Activated T-helper 2 cell treated with anti-CD3 and anti-CD28 coated beads, Interferon-gamma antibody, Interleukin-2, Interleukin-4, amounts not matched to agents 10 μg/mL and 5 μg/mL and 100 μg/mL, durations not matched to agents 14 hours and 24 hours and 36 hours (primary cell): ENCODE measurements around the gene BANF2. TPM values are rescaled to one million over a fixed set of nuclear protein-coding genes. Genes with fewer than 3 reads are reported as not detected.

Experiments
- DNase-seq: peaks from one replicate; pipeline ENCODE4 v3.0.0; 2021; ENCODE audit warnings: low spot score
- H3K27ac Mint-ChIP-seq: one replicate; pipeline ENCODE4 v1.8.0; 2021; ENCODE audit warnings: mixed read lengths
- H3K27me3 Mint-ChIP-seq: one replicate; pipeline ENCODE4 v1.8.0; 2021; ENCODE audit warnings: low read depth, mixed read lengths
- H3K36me3 Mint-ChIP-seq: one replicate; pipeline ENCODE4 v1.8.0; 2021; ENCODE audit warnings: low read depth, mixed read lengths
- H3K4me1 Mint-ChIP-seq: one replicate; pipeline ENCODE4 v1.8.0; 2021; ENCODE audit warnings: low read depth, mixed read lengths
- H3K4me3 Mint-ChIP-seq: one replicate; pipeline ENCODE4 v1.8.0; 2021; ENCODE audit warnings: low read depth, mild to moderate bottlenecking, moderate library complexity, mixed read lengths
- H3K9me3 Mint-ChIP-seq: one replicate; pipeline ENCODE4 v1.8.0; 2021; ENCODE audit warnings: mixed read lengths
- intact Hi-C: fragments of 100-400 bp; cut with micrococcal nuclease; formaldehyde crosslinking; loops from one replicate; pipeline ENCODE4 v1.15.1; 2023
- total RNA-seq: library from RNA; stranded (reverse); gene quantifications from 2 replicates; pipeline ENCODE4 v1.2.3, GENCODE V29; 2022

BANF2 gene
- total RNA-seq, 1 donor from 2014 or later, result not detected

DNA sequence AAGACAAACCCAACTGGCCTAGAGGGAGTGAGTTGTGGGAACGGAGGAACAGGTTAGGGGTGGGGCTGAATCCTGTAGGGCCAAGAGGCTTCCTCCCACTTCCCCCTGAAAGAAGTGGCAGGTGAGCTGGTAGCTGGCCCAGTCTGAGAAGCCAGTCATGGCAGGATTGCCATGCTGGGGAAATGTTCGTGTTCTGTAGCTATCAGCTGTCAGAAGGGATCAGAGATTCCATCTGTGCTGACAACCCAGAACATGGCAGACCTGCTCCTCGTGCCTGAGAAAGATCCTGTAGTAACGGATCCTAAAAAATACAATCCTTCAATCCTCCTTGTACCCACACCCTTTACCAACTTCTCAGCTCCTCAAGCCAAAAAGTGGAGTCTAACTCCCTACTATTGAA, 43.0 kb downstream of the BANF2 start:
- Mint-ChIP-seq H3K4me3 (no peak overlapping the region), H3K4me1 (peaks cover 4% of the 10 kb centered on the region), H3K27ac (no peak overlapping the region), H3K36me3 (no peaks in the 10 kb centered on the region), H3K9me3 (peaks cover 5% of the 10 kb centered on the region), H3K27me3 (peaks cover 4% of the 10 kb centered on the region)
- no peak for DNase-seq
- intact Hi-C loops, result no loop called here

DNA sequence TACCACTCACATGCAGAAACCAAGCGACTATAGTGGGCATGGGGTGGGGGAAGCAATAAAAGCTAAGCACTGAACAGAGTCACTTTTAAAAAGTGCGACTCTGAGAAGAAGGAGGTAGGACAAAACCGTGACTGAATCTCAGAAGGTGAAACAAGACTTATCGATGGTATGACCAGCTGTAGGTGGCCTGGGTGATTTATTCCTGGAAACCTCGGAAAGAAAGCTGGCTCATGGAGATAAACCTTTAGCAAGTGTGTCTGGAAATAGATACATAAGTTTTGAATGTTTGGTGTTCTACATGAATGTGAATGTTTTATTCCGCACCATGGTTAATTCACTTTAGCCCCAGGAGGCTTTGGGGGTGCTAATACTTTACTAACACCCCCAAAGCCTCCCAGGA, 43.9 kb downstream of the BANF2 start:
- no peak overlapping the region for H3K27ac Mint-ChIP-seq
- H3K36me3 Mint-ChIP-seq, result no peaks in the 10 kb centered on the region
- peaks cover 4% of the 10 kb centered on the region for H3K27me3 Mint-ChIP-seq
- no peak overlapping the region for H3K4me3 Mint-ChIP-seq
- no peaks in the 10 kb centered on the region for H3K9me3 Mint-ChIP-seq
- intact Hi-C loops, result no loop called here
- H3K4me1 Mint-ChIP-seq, result peaks cover 4% of the 10 kb centered on the region
- no peak for DNase-seq

DNA sequence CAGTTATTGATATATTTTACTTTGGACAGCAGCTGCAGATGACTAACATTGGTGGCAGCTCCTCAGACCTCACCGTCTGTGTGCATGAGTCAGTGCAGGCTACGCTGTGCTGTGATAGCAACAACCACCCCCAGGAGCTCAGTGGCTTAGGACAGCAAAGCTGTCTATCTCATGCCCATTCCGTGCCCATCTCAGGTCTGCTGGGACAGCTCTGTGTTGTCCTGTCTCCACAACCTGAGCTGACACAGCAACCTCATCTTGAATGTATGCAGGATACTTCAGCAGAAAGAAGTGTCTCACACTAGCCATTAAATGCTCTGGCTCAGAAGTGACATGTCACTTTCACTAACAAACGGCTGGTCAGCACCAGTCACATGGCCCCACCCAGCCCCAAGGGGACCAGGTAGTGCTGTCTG, 47.7 kb downstream of the BANF2 start:
- Mint-ChIP-seq H3K9me3 (no peaks in the 10 kb centered on the region), H3K4me3 (no peak overlapping the region), H3K36me3 (no peaks in the 10 kb centered on the region), H3K27ac (no peak overlapping the region), H3K27me3 (peaks cover 7% of the 10 kb centered on the region), H3K4me1 (peaks cover 4% of the 10 kb centered on the region)
- DNase-seq, result no peak
- intact Hi-C loops, result no loop called here

DNA sequence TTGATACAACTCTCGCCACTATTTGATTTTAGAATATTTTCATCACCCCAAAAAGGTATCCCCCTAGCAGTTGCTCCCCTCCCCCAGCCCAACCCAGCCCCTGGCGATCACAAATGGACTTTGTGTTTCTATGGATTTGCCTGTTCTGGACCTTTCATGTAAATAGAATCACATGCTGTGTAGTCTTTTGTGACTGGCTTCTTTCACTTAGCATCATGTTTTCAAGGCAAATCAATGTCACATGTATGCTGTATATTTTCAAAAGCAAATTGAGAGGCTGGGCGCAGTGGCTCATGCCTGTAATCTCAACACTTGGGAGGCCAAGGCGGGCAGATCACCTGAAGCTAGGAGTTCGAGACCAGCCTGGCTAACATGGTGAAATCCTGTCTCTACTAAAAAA, 48.5 kb downstream of the BANF2 start:
- no peaks in the 10 kb centered on the region for H3K36me3 Mint-ChIP-seq
- H3K4me1 Mint-ChIP-seq, result peaks cover 4% of the 10 kb centered on the region
- H3K9me3 Mint-ChIP-seq, result no peaks in the 10 kb centered on the region
- no peak overlapping the region for H3K27ac Mint-ChIP-seq
- intact Hi-C loops, result no loop called here
- H3K27me3 Mint-ChIP-seq, result peaks cover 7% of the 10 kb centered on the region
- no peak overlapping the region for H3K4me3 Mint-ChIP-seq
- DNase-seq, result no peak

DNA sequence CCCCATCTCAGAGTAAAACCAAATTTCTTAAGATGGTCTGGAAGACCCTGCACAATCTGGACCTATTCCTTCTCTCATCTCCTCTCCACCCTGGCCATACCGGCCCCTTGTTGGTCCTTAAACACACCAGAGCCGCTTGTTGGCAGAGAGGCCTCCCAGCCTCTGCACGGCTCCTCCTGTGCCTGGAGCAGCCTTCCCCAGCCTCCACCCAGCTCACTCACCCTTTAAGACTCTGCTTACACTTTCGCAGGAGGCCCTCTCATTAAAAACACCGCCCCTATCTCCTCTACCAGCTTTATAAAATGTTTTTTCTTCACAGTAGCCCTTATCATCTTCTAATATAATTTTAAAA, 49.8 kb downstream of the BANF2 start:
- intact Hi-C loops, result no loop called here
- Mint-ChIP-seq H3K27ac (no peak overlapping the region), H3K4me1 (peaks cover 4% of the 10 kb centered on the region), H3K27me3 (peaks cover 7% of the 10 kb centered on the region), H3K36me3 (no peaks in the 10 kb centered on the region), H3K9me3 (no peaks in the 10 kb centered on the region), H3K4me3 (no peak overlapping the region)
- DNase-seq, result no peak

DNA sequence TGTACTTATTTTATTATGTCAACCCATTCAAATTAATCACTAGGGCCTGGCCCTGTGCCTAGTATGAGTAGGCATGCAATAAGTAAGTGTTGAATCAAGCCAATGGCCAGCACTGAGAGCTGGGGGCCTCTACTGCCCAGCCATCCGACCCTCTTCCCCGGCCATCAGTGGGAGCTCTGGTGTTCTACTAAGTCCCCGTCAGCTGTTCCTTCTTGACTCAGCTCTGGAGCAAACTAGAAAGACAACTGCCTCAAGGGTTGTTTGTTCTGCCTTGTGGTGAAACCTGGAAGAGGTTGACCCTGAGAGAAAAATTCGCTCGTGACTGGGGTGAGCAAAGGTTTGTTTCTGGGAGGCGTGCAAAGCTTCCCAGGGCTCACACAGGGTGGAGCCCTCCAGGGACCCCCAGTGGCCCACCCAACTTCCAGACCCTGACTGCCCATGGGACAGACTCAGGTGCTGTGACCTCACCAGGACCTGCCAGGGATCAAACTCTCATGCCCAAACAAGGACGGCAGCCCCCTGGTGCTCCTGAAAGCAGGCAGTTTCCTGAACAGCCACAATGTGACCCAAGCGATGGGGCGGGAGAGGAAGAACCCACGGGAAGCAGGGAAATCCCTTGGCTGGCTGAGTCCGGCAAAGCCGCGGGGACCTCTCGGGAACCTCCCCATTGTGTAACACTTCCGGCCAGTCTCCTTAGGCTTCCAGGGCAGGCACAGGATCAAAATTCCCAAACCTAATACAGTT, 50.4 kb downstream of the BANF2 start:
- H3K36me3 Mint-ChIP-seq, result no peaks in the 10 kb centered on the region
- H3K27me3 Mint-ChIP-seq, result peaks cover 7% of the 10 kb centered on the region
- intact Hi-C loops, result no loop called here
- H3K4me1 Mint-ChIP-seq, result peaks cover 4% of the 10 kb centered on the region
- no peak for DNase-seq
- no peaks in the 10 kb centered on the region for H3K9me3 Mint-ChIP-seq
- no peak overlapping the region for H3K4me3 Mint-ChIP-seq
- no peak overlapping the region for H3K27ac Mint-ChIP-seq

DNA sequence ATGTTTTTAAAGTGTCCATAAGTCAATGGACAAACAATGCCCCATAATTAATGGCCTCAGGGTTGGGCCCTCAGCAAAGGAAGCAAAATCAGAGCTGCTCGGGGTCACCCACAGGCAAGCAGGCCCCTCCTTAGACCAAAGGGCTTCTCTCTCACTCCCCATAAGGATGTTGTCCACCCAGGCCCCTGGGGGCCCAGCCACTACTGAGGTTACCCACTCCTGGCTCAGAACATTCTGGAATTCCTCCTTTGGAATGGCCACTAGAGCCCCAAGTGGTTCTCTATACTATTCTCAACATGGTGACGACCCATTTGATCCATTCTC, 50.9 kb downstream of the BANF2 start:
- no peak overlapping the region for H3K4me3 Mint-ChIP-seq
- intact Hi-C loops, result no loop called here

DNA sequence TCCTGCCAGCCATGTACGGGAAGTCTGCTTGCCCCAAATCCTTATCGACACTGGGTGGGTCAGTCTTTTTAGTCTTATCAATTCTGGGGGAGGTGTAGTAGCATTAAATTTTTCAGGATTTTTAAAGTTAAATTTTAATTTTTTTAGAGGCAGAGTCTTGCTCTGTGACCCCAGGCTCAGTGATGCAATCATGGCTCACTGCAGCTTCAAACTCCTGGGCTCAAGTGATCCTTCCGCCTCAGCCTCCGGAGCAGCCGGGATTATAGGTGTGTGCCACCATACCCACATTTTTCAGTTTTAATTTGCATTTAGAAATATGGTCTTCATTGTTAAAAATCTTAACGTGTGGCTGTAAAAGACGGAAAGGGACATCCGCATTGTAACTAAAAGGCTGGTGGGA, 51.9 kb downstream of the BANF2 start:
- Mint-ChIP-seq H3K27me3 (peaks cover 7% of the 10 kb centered on the region), H3K4me1 (peaks cover 4% of the 10 kb centered on the region), H3K9me3 (no peaks in the 10 kb centered on the region), H3K27ac (no peak overlapping the region), H3K36me3 (no peaks in the 10 kb centered on the region), H3K4me3 (no peak overlapping the region)
- DNase-seq, result no peak
- intact Hi-C loops, result no loop called here

More for the DNA sequence above, 50.9 kb downstream of the BANF2 start:
- H3K36me3 Mint-ChIP-seq, result no peaks in the 10 kb centered on the region
- H3K4me1 Mint-ChIP-seq, result peaks cover 4% of the 10 kb centered on the region
- peaks cover 7% of the 10 kb centered on the region for H3K27me3 Mint-ChIP-seq
- no peak overlapping the region for H3K27ac Mint-ChIP-seq
- no peaks in the 10 kb centered on the region for H3K9me3 Mint-ChIP-seq
- DNase-seq, result no peak

DNA sequence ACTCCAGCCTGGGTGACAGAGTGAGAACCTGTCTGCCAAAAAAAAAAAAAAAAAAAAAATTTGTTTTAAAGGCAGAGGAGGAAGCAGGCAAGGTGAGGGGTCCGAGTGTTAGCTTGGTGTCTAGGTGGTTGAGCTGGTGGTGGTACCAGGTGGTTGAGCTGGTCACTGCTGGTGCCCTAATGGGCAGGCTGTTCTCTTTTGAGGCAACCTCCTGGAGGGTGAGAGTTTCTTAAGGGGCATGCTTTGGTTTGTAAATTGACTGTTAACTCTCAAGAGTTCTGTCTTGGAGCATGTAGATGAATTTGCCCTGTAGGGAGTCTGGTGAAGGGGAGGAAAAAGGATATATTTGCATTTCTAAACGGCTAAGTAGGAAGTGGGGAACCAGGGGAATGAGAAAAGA, 52.7 kb downstream of the BANF2 start:
- Mint-ChIP-seq H3K36me3 (no peaks in the 10 kb centered on the region), H3K4me3 (no peak overlapping the region), H3K27me3 (peaks cover 6% of the 10 kb centered on the region), H3K27ac (no peak overlapping the region), H3K9me3 (no peaks in the 10 kb centered on the region), H3K4me1 (peaks cover 2% of the 10 kb centered on the region)
- intact Hi-C loops, result no loop called here
- DNase-seq, result no peak

DNA sequence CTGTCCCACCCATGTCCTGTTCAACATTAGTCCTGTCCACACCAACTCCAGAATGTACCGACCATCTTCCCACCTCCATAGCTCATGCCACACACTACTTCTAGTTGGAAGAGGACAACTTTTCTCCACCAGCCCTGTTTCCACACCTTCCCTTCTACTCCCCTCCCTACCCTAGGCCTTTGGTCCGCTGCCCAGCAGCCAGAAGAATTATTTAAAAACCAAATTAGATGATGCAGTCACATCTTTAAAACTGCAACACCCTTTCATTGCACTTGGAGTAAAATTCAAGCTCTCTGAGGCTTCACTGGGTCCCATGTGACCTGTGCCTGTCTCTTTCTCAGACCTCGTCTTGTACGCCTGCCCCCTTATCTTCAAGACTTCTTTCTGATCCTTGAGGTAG, 53.8 kb downstream of the BANF2 start:
- intact Hi-C loops, result no loop called here
- Mint-ChIP-seq H3K27me3 (peaks cover 3% of the 10 kb centered on the region), H3K4me3 (no peak overlapping the region), H3K27ac (no peak overlapping the region), H3K9me3 (peaks cover 6% of the 10 kb centered on the region), H3K36me3 (no peaks in the 10 kb centered on the region), H3K4me1 (no peaks in the 10 kb centered on the region)
- DNase-seq, result no peak

DNA sequence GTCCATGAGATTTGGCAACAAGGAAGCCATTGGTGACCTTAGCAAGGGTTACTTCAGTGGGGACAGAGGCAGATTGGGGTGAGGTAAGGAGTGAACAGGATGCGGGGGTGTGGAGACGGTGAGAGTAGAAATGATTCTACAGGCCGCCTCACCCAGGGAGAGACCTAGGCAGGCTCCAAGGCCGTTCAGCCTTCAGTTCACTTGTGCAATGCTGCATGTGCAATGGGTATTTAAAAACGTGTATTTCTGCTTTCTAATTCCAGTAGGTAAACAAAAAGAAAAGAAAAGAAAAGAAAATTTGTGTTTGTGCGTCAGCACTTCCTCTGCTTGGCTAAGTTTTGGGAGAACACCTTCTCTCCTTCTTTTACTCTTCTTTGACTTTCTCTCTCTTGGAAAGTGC, 56.8 kb downstream of the BANF2 start:
- Mint-ChIP-seq H3K27ac (no peak overlapping the region), H3K4me1 (no peaks in the 10 kb centered on the region), H3K27me3 (peaks cover under 1% of the 10 kb centered on the region), H3K36me3 (no peaks in the 10 kb centered on the region), H3K4me3 (no peak overlapping the region), H3K9me3 (peaks cover 7% of the 10 kb centered on the region)
- DNase-seq, result no peak
- intact Hi-C loops, result no loop called here

DNA sequence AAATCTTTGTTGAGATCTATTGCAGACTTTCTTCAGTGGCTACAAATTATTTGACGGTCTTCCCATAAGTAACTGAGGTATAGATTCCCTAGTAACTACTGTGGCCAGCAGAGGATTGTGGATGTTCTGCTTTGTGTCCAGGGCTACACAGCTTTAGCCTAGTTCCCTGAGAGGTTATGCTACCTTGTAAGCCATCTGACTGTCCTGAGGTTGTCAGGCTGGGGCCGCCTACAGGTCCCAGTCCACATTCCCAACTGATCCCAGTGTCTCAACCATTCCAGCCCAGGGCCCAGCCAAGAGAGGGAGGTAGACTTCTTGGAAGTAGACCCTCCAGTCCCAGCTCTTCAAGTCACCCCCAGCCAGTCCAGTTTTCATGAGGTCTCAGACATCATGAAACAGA, 57.7 kb downstream of the BANF2 start:
- Mint-ChIP-seq H3K27me3 (no peaks in the 10 kb centered on the region), H3K27ac (no peak overlapping the region), H3K36me3 (no peaks in the 10 kb centered on the region), H3K4me3 (no peak overlapping the region), H3K9me3 (peaks cover 7% of the 10 kb centered on the region), H3K4me1 (no peaks in the 10 kb centered on the region)
- intact Hi-C loops, result no loop called here
- DNase-seq, result no peak

DNA sequence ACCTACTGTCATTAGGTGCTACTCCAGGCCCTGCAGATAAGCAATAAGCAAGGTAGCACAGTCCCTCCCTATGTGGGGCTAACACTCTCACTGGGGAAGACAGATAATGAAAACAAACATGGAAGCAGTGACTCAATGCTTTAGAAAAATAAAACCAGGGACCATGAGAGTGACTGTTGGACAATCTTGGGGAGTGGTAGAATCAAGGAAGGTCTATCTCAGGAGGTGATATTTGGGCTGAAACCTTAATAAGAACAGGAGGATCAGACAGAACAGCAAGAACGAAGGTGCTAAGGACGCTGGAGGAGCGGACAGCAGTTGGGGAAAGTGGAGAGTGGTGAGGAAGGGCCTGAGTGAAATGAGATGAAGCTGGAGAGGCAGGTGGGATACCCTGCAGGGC, 58.2 kb downstream of the BANF2 start:
- Mint-ChIP-seq H3K4me3 (no peak overlapping the region), H3K9me3 (peaks cover 7% of the 10 kb centered on the region), H3K27ac (no peak overlapping the region), H3K36me3 (no peaks in the 10 kb centered on the region), H3K4me1 (no peaks in the 10 kb centered on the region), H3K27me3 (no peaks in the 10 kb centered on the region)
- intact Hi-C loops, result no loop called here
- no peak for DNase-seq

DNA sequence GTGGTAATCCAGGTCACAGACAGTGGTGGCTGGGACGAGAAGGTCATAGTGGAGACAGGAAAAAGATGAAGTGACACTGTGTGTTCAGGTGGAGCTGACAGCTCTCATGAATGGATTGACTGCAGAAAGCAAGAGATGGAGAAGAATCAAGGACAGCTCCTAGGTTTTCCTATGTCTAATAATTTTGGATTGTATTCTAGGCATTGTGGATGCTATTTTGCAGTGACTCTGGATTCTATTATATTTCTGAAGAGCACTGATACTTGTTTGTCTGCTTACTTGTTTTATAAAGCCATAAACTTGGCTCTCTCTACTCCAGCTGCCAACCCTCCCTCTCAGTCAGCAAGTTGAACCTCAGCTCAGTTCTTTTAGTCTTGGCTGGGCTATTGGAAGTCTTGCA, 58.7 kb downstream of the BANF2 start:
- H3K4me1 Mint-ChIP-seq, result no peaks in the 10 kb centered on the region
- H3K9me3 Mint-ChIP-seq, result peaks cover 7% of the 10 kb centered on the region
- intact Hi-C loops, result no loop called here
- DNase-seq, result no peak
- no peak overlapping the region for H3K27ac Mint-ChIP-seq
- H3K27me3 Mint-ChIP-seq, result no peaks in the 10 kb centered on the region
- H3K4me3 Mint-ChIP-seq, result no peak overlapping the region
- H3K36me3 Mint-ChIP-seq, result no peaks in the 10 kb centered on the region
